K562 (cell line): ENCODE measurements around the gene TNIK. TPM values are rescaled to one million over a fixed set of nuclear protein-coding genes. Genes with fewer than 3 reads are reported as not detected.
A peak's percentile ranks its signal among the peaks of the same experiment; 100 is the strongest.

Source experiments
- ATAC-seq: fragments of 200-7000 bp; cut with Tn5 transposase; 3 replicates; pipeline ENCODE4 v1.9.1; 2020; ENCODE audit warnings: moderate library complexity
- BruUV-seq: library from RNA; stranded (reverse); fragments of 400-500 nt; replicated peaks from 2 replicates; lab custom pipeline; 2021; lab: Mats Ljungman, UMichigan
- CTCF ChIA-PET: fragments of 300-600 bp; formaldehyde crosslinking; extraction: SDS; loops from one replicate; lab custom pipeline; 2021; ENCODE audit warnings: low intra/inter-chr PET ratio; lab: Yijun Ruan, JAX
- POLR2A ChIA-PET: fragments of 300-600, 350-650 bp; sonication (Branson Sonifier 250); formaldehyde crosslinking; extraction: SDS; loops from one replicate; lab custom pipeline; 2021; ENCODE audit warnings: antibody characterized with exemption, inconsistent platforms; lab: Yijun Ruan, JAX
- DNase-seq, 4 experiments: peaks; one replicate each; pipeline versions ENCODE4 v3.0.0 to v3.0.0-alpha.2; 2011 to 2018; ENCODE audit warnings: low spot score in 3 of 4, mixed read lengths in 3 of 4; ENCODE audit errors: extremely low read depth in 1 of 4
- FAIRE-seq: peaks from 2 replicates; lab custom pipeline; 2011; peaks lifted over from hg19 to GRCh38; lab: Jason Lieb, UNC
- H2AFZ ChIP-seq: 2 replicates; pipeline ENCODE4 v1.6.0; 2011; ENCODE audit warnings: low read depth, low read length, control low read depth, inconsistent platforms
- H3K27ac ChIP-seq: fragments of 200-600 bp; 3 replicates; pipeline ENCODE4 v1.8.0; 2011; ENCODE audit warnings: low read depth, mild to moderate bottlenecking, control low read depth, inconsistent platforms, low read length, moderate library complexity, mixed read lengths; ENCODE audit errors: extremely low read depth
- H3K27me3 ChIP-seq, 2 experiments: fragments of 300-600 bp in 1 of 2; 2 replicates in 1 of 2; 3 replicates in 1 of 2; pipeline versions ENCODE4 v1.6.0 to v1.8.0; 2011; ENCODE audit warnings: inconsistent platforms in 2 of 2, low read length in 2 of 2, mild to moderate bottlenecking in 1 of 2, mixed read lengths in 1 of 2, moderate library complexity in 1 of 2; ENCODE audit not compliant: control insufficient read depth in 2 of 2, insufficient read depth in 2 of 2
- H3K36me3 ChIP-seq: fragments of 300-600 bp; 3 replicates; pipeline ENCODE4 v1.8.0; 2011; ENCODE audit warnings: mild to moderate bottlenecking, low read length, inconsistent platforms; ENCODE audit not compliant: control insufficient read depth, insufficient read depth
- H3K4me1 ChIP-seq, 2 experiments: fragments of 200-600 bp in 1 of 2; replicated peaks in 1 of 2; 2 replicates in 1 of 2; 3 replicates in 1 of 2; pipeline versions ENCODE4 v1.5.1 to v1.8.0; 2011; ENCODE audit warnings: inconsistent platforms in 2 of 2, low read length in 2 of 2, mild to moderate bottlenecking in 1 of 2, mixed read lengths in 1 of 2, moderate library complexity in 1 of 2; ENCODE audit not compliant: control insufficient read depth in 2 of 2, insufficient read depth in 2 of 2
- H3K4me2 ChIP-seq: 2 replicates; pipeline ENCODE4 v1.6.1; 2011; ENCODE audit warnings: low read length, control low read depth, inconsistent platforms, mixed read lengths; ENCODE audit not compliant: insufficient read depth
- H3K4me3 ChIP-seq: fragments of 200-600 bp; sonication (generic), shearing (Covaris generic); 2 replicates; pipeline ENCODE4 v1.5.1; 2016; ENCODE audit warnings: control low read depth, inconsistent platforms
- H3K79me2 ChIP-seq: fragments of 200-600 bp; 3 replicates; pipeline ENCODE4 v1.8.0; 2011; ENCODE audit warnings: low read length, inconsistent platforms; ENCODE audit not compliant: control insufficient read depth, insufficient read depth
- H3K9ac ChIP-seq, 2 experiments: 2 replicates each; pipeline versions ENCODE4 v1.6.0 to v1.6.1; 2011; ENCODE audit warnings: low read depth in 2 of 2, low read length in 2 of 2, control low read depth in 1 of 2, inconsistent platforms in 1 of 2, mild to moderate bottlenecking in 1 of 2, mixed read lengths in 1 of 2; ENCODE audit not compliant: insufficient read depth in 1 of 2
- H3K9me1 ChIP-seq: one replicate; pipeline ENCODE4 v1.6.0; 2011; ENCODE audit warnings: inconsistent platforms, mild to moderate bottlenecking, low read length, moderate library complexity; ENCODE audit not compliant: control insufficient read depth, insufficient read depth
- H3K9me3 ChIP-seq: replicated peaks from 2 replicates; pipeline ENCODE4 v1.5.1; 2011; ENCODE audit warnings: low read depth, low read length, inconsistent platforms; ENCODE audit not compliant: control insufficient read depth, insufficient read depth
- H4K20me1 ChIP-seq: replicated peaks from 2 replicates; pipeline ENCODE4 v1.6.1; 2011; ENCODE audit warnings: low read length, inconsistent platforms, mixed read lengths; ENCODE audit not compliant: control insufficient read depth, insufficient read depth
- ESRRA ChIP-seq: fragments of 450-650 bp; IDR thresholded peaks from 2 replicates; pipeline ENCODE4 v1.6.1; 2014; ENCODE audit warnings: low read depth, mild to moderate bottlenecking, moderate library complexity, borderline replicate concordance
- GATAD2A ChIP-seq: fragments of 450-650 bp; IDR thresholded peaks from 2 replicates; pipeline ENCODE4 v1.6.1; 2017
- LCOR ChIP-seq: sonication (generic); formaldehyde crosslinking; IDR thresholded peaks from 2 replicates; pipeline ENCODE4 v1.8.0; 2022; ENCODE audit warnings: mild to moderate bottlenecking, missing genetic modification reagents
- MED1 ChIP-seq: sonication (generic); formaldehyde crosslinking; IDR thresholded peaks from 2 replicates; pipeline ENCODE4 v1.8.1; 2023; ENCODE audit warnings: missing genetic modification reagents, borderline replicate concordance
- MYNN ChIP-seq, 2 experiments: sonication (generic); formaldehyde crosslinking in 1 of 2; IDR thresholded peaks; 2 replicates each; pipeline versions ENCODE4 v1.5.0 to v1.6.1; 2016 to 2020; ENCODE audit warnings: antibody characterized with exemption in 1 of 2, missing genetic modification reagents in 1 of 2
- NCOA6 ChIP-seq: fragments of 450-650 bp; IDR thresholded peaks from 2 replicates; pipeline ENCODE4 v1.6.1; 2017; ENCODE audit warnings: mild to moderate bottlenecking
- ZKSCAN8 ChIP-seq: fragments of 200-800 bp; sonication (Bioruptor generic); IDR thresholded peaks from 2 replicates; pipeline ENCODE4 v1.6.1; 2016; ENCODE audit warnings: missing genetic modification characterization, missing compliant biosample characterization
- ZNF507 ChIP-seq: conservative IDR thresholded peaks from 2 replicates; pipeline ENCODE4 v1.6.1; 2017; ENCODE audit warnings: missing genetic modification characterization, missing compliant biosample characterization
- WGBS: fragments of 100-300 bp; shearing (Covaris generic); methylation state at CpG from one replicate; pipeline ENCODE4 v1.1.6; 2016; ENCODE audit warnings: low coverage, mixed read lengths; ENCODE audit not compliant: insufficient coverage; ENCODE audit errors: missing lambda C conversion rate; 5-methylcytosine and 5-hydroxymethylcytosine counted together
- in situ Hi-C: fragments of 300-500 bp; cut with MboI; formaldehyde crosslinking; loops from 4 replicates; pipeline ENCODE4 v1.15.0; 2018; ENCODE audit warnings: inconsistent platforms, mixed read lengths
- intact Hi-C: fragments of 100-400 bp; cut with micrococcal nuclease; formaldehyde crosslinking; loops from 2 replicates; pipeline ENCODE4 v1.14.2; 2022
- polyA plus RNA-seq, 8 experiments: library from polyadenylated mRNA; depleted of rRNA in 4 of 8; stranded (reverse) in 5 of 8; unstranded in 3 of 8; fragments of >200 nt; fragmentation: Nextera tagmentation in 2 of 8; fragmentation: Illumina TruSeq in 1 of 8; extraction: Ambion mirVana in 2 of 8; extraction: Trizol in 1 of 8; gene quantifications; 2 replicates each; pipeline versions ENCODE4 v1.2.1 to v1.2.3, GENCODE V29; 2011 to 2014; ENCODE audit warnings: inconsistent platforms in 1 of 8, missing spikeins in 1 of 8
- total RNA-seq, 7 experiments: library from RNA; depleted of rRNA in 6 of 7; stranded (reverse); fragments of >200 nt in 6 of 7; fragmentation: Illumina TruSeq in 2 of 7; extraction: Trizol in 2 of 7; gene quantifications; 2 replicates each; pipeline versions ENCODE4 v1.2.1 to v1.2.3, GENCODE V29; 2011 to 2021; ENCODE audit warnings: low replicate concordance in 1 of 7
- TF ChIP-seq, protein P1 (sequence below): sonication (generic); formaldehyde crosslinking; IDR thresholded peaks from 2 replicates; pipeline ENCODE4 v1.8.0; 2022; ENCODE audit warnings: missing genetic modification reagents, mild to moderate bottlenecking, borderline replicate concordance

TNIK gene
- total and polyA plus RNA-seq, 9 of the 15 experiments (the other 6 are each of a cell fraction or from before 2014, with no cell fraction given) = 6.6 to 39.0 (median 24.7) TPM

- no peak overlapping the region for H2AFZ ChIP-seq
- WGBS = 42% methylated on average over 2 of the region's 2 CpGs
- no peaks in the 10 kb centered on the region for H3K4me1 ChIP-seq
- no peaks in the 10 kb centered on the region for H3K27me3 ChIP-seq
- intact Hi-C loops = no loop called here
- CTCF ChIA-PET = no interaction called here
- H3K9me3 ChIP-seq = no peaks in the 10 kb centered on the region
- no peak for FAIRE-seq
- H3K4me3 ChIP-seq = no peak overlapping the region
- no TSS peak for BruUV-seq
- H3K9ac ChIP-seq = no peak overlapping the region
- in situ Hi-C loops = no loop called here
- H3K36me3 ChIP-seq = peaks cover 2% of the 10 kb centered on the region; the same call in 1 of the 3 replicates
- no peaks in the 10 kb centered on the region for H3K9me1 ChIP-seq
- TF ChIP-seq, protein P1, sequence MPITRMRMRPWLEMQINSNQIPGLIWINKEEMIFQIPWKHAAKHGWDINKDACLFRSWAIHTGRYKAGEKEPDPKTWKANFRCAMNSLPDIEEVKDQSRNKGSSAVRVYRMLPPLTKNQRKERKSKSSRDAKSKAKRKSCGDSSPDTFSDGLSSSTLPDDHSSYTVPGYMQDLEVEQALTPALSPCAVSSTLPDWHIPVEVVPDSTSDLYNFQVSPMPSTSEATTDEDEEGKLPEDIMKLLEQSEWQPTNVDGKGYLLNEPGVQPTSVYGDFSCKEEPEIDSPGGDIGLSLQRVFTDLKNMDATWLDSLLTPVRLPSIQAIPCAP = no peak
- TF ChIP-seq NCOA6 (no peak), LCOR (CRISPR knock-in tag) (no peak), MYNN (IDR thresholded peaks at IDR 0.05) (peak; percentile 74), MYNN (CRISPR knock-in tag; IDR thresholded peaks at IDR 0.05) (no peak), MED1 (CRISPR knock-in tag) (no peak), ESRRA (no peak), ZKSCAN8 (CRISPR knock-in tag) (no peak), GATAD2A (no peak), ZNF507 (tag) (no peak)
- no peak overlapping the region for H3K27ac ChIP-seq
- H4K20me1 ChIP-seq = no peaks in the 10 kb centered on the region
- POLR2A ChIA-PET = interaction anchor here (1.1 kb wide), 1 partner anchor 11 kb away, joined by 3 read pairs; no protein-coding TSS in a partner anchor
- no peak for ATAC-seq
- no peaks in the 10 kb centered on the region; the same call in 2 of the 3 replicates for H3K79me2 ChIP-seq
- DNase-seq = no peak
- H3K4me2 ChIP-seq = no peak overlapping the region
Observed at GRCh38 chr3:171221104-171221503, 239.1 kb downstream of the TNIK start.
